HG02763 (cell line): ENCODE data around the gene LGR4.
A peak's percentile ranks its signal among the peaks of the same experiment; 100 is the strongest.
"Not testable (repeated sequence)": the region's sequence is repeated elsewhere in the genome, so short reads cannot be mapped to it uniquely, and the experiment has no call there.

Source experiments
- ATAC-seq: cut with Tn5 transposase; IDR thresholded peaks from one replicate; pipeline ENCODE4 v1.9.1; 2021; ENCODE audit warnings: mild to moderate bottlenecking, moderate library complexity; ENCODE audit not compliant: unreplicated experiment

Gene LGR4

DNA sequence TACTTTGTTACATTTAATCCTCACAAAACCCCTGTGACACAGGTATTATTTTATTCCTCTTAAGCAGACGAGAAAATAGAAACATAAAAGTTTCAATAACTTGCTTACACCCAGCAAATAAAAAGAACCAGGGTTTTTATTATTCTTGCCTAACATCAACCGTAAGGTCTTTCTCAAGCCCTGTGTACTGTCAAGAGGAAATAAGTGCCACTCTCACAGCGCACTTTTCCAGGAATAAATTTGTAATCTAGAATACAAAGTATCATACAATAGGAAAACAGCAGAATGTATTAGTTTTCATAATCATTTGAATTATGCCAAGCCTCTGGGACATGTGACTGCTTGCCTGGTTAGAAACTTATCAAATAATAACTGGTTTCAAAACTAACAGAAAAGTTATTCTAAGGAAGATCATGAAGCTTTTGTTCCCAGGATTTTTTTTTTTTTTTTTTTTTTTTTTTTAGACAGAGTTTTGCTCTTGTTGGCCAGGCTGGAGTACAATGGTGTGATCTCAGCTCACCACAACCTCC, 117.0 kb downstream of the LGR4 start:
- no peak for ATAC-seq

DNA sequence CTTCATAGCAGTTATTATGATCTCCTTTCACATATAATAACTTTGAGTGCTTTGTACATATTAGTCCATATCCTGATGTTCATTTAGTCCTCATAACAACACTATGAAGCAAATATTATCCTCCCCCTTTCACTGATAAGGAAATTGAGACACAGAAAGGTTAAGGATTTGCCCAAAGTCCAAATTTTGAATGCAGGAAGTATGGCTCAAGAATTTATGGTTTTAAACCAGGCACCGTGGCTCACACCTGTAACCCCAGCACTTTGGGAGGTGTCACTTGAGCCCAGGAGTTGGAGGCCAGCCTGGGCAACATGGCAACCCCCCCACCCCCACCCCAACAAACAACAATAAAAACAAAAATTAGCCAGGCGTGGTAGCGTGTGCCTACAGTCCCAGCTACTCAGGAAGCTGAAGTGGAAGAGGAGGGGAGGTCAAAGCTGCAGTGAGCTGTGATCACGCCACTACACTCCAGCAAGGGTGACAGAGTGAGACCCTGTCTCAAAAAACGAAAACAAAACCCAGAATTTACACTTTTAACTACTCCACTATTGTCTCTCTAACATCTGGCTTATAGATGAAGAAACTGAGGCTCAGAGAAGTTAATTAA, 118.1 kb downstream of the LGR4 start:
- no peak for ATAC-seq

DNA sequence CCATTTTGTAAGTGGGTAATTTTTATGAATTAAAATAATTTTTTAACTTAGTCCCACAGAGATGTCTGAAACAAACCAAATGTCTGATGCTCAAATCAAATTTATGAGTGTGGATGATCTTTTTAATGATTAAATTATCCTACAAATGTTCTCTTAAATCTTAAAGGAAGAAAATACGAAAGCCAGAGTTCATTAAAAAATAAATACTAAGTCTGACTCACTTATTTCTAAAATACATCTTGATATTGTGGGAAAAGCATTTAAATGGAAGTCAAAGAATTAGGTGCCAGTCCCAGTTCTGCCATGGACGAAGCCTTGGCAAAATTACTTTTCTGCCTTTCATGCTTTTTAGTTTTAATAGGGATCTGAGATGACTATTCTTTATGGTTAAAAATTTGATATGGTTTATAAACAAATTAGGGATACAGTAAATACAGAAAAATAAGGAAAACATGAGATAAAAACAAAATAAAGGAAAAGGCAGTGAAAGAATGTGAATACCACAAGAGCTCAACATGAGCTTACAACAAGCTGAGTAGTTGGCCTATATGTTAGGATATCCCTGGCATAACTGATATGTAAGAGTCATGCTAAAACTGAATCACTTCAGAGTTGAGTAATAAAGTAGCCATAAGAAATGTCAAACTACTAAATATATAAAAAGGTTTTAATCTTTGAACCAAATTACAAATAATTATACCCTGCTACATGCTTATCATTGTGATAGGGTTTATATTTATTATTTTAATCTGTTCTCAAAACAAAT, 118.8 kb downstream of the LGR4 start:
- ATAC-seq = no peak

DNA sequence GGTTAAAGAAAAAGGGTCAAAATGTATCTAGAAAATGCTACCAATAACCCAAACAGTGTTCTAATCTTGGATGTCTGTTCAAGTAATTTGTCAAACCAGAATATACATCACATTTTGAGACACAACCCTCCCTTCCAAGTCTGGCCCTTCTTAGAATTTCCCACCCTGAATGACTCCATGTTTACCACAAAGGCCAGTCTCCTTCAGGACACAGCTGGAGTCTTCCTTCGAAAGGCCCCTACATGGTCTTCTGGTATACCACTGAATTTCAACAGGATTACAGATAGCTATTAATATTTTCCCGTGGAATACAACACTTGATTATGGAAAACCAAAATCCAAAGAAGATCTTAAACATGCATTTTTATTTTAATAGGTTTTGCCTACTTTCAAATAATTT, 119.8 kb downstream of the LGR4 start:
- no peak for ATAC-seq

DNA sequence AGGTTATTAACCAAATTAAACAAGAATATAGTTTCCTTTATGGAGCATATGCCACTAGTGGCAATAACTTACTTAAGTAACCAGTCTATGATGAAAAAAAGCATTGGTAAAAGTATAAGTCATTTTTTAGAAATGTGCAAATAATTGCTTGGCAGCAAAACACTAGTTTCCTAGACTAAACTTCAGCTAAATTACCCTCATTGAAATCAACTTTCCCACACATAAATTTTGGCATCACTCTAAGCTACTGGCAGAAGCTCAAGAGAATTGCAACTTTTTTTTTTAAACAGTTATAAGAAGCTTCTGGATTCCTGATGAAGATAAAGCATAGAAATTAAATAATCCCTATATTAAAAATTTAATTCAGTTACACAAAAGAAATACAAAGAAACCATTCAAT, 122.1 kb downstream of the LGR4 start:
- no peak for ATAC-seq

DNA sequence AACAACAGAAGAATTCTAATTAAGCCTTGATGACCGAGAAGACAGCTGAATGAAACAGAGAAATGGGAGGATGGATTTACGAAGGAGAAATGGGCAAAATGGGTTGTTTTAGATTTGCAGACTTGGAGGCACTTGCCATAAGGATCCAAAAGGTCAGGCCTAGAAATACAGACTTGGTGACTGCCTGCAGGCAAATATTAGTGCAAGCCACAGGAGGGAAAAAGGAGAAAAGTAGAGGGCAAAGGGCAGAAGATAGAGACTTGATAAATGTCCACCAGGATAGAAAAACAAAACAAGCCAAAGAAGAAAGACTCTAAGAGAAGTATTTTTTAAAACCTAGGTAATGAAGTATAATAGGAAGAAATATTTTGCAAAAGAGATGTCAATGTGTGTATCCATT, 122.7 kb downstream of the LGR4 start:
- ATAC-seq = no peak

DNA sequence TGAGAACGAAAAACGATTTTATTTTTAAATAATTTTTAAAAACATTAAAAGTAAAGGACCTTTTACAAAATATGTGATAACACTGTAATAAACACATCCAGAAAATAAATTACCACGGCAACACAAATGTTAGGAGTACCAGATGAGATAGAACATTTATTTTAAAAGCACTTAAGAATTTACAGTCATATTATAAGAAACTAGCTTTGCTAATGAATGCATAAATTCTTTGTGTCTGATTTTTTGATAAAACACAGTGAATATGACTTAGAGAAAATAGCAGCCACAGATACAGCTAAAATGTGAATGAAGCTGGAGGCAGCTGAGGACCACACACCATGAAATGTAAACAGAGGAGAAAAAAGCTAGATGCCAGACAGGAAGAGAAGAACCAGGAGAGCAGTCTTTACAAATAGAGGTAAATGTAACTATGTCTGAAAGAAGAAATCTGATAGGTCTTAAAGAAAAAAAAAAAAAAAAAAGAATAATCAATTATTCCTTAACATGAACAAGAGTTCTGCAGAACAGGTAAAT, 124.2 kb downstream of the LGR4 start:
- ATAC-seq = no peak

DNA sequence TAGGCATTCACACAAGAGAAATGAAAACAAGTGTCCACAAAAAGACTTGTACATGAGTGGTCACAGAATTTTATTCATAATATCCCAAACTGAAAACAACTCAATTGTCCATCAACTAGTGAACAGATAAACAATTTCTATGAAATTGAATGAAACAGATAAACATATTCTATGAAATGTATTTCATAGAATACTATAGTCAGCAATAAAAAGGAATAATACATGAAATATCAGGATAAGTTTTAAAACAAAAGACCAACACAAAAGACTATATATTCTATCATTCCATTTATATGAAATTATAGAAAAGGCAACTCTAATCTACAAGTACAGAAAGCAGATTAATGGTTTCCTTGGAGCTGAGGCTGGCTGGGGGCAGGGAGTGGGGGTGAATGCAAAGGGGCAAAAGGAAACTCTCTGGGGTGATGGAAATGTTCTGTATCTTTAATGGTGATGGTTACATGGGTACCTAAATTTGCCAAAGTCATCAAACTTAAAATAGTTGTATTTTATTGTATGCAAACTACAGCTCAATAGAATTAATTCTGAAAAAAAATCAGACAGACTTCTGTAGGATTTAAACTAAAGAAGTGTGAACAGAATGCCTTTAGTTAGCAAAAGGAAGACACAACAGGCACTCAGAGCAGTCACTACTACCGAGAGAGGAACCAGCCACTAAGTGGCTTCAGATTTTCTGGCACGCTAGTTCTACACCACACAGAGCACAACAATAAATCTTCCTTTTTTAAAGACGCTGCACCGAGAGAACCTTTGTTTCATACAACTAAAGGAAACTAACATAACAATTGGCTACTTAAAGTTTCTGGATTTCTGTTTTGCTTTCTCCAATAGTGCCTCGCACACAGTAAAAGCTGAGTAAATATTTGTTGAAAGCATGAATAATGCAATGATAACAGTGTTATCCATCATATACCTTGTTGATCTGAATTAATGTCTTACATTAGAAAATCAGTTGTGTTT, 124.9 kb downstream of the LGR4 start:
- ATAC-seq = no peak

DNA sequence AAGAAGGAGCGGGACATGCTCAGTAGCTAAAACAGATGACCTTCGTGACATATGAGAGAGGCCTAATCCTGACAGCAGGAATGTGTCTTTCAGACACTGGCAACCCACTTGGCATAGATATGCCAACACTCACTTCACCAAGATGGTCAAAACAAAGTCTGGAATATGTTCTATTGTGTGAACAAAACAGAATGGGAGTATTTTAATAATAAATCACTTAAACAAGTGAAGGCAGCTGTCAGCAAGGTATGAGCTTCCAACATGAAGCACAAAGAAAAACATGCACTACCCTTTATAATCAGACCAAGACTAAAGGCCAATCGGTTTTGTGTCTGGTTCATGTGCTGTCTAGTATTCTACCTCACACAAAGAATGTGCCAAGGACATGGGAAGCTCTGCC, 132.6 kb downstream of the LGR4 start:
- ATAC-seq = no peak

DNA sequence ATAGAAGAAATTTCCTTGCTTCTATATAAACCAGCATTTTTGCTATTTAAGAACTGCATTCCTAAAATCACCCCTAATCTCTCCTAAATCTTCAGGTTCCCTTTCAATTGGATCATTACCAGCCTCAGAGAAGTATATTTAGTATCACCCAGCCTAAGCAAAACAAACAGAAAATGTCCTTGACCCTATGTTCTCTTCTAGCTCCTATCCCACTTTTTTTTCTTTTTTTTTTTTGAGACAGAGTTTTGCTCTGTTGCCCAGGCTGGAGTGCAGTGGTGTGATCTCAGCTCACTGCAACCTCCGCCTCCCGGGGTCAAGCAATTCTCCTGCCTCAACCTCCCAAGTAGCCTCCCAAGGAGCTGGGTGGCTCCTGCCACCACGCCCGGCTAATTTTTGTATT, 137.8 kb downstream of the LGR4 start:
- not testable (repeated sequence) for ATAC-seq

DNA sequence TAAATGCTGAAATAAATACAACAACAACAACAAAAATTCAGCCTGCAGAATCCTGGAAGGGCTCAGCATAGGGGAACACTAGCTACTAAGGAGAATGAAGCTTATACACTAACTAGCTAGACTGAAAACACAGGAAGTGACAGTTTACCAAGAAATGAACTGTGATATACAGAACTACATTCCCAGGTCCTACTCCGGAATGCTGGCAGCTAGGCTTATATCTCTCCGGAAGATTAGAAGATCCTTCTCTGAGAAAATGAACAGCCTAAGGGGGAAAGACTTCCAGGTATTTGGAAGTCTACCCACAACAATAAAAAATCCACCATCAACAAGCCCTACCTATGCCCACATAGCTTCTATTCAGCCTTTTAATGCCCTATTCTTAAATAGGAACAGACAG, 140.6 kb downstream of the LGR4 start:
- no peak for ATAC-seq

DNA sequence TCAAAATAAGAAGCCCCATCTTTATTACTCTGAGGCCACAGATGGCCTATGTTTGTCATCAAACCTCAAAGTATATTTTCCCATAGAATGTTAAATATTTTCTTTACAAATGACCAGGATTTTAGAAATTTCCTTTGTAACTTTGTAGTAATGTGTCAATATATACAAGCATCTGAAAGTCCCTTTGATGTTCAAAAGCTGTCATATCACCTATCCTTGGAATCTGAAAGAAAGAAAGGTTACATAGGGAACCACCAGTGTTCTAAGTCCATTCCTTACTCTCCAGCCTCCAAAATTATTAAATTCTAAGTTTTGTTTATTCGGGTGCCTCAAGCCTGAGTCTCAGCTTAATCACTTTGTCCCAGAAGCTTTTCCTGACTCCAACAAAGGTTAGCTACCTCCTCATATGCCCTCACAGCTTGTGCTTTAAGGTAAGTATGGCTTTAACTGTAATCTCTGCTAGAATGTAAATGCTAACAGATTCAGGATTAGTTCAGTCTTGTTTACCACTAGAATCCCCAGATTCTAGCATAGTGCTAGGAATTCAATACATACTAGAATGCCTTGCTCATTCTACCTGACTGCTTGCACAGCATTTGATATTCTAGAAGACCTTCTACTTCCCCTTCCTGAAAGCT, 141.8 kb downstream of the LGR4 start:
- no peak for ATAC-seq

DNA sequence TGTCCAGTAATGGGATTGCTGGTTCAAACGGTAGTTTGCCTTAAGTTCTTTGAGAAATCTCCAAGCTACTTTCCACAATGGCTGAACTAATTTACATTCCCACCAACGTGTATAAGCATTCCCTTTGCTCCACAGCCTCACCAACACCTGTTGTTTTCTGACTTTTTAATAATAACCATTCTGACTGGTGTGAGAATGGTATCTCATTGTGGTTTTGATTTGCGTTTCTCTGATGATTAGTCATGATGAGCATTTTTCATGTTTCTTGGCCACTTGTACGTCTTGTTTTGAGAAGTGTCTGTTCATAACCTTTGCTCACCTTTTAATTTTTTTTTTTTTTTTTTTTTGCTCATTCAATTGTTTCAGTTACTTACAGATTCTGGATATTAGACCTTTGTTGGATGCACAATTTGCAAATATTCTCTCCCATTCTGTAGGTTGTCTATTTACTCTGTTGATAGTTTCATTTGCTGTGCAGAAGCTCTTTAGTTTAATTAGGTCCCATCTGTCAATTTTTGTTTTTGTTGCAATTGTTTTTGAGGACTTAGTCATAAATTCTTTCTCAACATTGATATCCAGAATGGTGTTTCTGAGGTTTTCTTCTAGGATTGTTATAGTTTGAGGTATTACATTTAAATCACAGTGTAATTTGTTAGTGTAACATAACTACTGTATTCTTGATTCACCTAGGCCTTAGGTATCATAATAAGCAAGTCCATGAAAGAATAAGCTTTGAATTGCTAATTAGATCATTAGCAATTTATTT, 142.5 kb downstream of the LGR4 start:
- no peak for ATAC-seq

DNA sequence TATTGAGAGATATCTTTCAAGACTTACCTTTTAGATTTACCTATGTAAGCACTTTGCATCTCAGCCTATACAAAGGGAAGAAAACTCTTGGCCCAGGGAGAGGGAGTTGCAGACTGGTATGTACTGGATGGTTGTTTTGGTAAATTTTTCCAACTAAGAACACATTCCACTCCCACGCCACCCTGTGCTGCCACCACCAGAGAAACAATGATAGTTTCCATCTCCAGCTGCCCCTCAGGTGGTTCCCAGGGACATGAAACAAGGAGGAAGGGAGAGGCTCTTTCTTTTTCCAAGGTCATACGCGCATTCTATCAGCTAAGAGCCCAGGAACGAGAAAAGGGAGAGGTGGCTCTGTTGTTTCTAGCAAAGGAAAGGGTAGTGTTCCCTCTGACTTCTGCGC, 144.0 kb downstream of the LGR4 start:
- ATAC-seq = no peak

DNA sequence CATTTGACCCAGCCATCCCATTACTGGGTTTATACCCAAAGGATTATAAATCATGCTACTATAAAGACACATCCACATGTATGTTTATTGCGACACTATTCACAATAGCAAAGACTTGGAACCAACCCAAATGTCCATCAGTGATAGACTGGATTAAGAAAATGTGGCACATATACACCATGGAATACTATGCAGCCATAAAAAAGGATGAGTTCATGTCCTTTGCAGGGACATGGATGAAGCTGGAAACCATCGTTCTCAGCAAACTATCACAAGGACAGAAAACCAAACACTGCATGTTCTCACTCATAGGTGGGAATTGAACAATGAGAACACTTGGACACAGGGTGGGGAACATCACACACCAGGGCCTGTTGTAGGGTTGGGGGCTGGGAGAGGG, 145.5 kb downstream of the LGR4 start:
- not testable (repeated sequence) for ATAC-seq

DNA sequence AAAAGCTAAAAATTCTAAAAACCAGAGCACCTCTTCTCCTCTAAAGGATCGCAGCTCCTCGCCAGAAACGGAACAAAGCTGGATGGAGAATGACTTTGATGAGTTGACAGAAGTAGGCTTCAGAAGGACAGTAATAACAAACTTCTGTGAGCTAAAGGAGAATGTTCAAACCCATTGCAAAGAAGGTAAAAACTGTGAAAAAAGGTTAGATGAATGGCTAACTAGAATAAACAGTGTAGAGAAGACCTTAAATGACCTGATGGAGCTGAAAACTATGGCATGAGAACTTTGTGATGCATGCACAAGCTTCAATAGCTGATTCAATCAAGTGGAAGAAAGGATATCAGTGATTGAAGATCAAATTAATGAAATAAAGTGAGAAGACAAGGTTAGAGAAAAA, 150.4 kb downstream of the LGR4 start:
- ATAC-seq = not testable (repeated sequence)

DNA sequence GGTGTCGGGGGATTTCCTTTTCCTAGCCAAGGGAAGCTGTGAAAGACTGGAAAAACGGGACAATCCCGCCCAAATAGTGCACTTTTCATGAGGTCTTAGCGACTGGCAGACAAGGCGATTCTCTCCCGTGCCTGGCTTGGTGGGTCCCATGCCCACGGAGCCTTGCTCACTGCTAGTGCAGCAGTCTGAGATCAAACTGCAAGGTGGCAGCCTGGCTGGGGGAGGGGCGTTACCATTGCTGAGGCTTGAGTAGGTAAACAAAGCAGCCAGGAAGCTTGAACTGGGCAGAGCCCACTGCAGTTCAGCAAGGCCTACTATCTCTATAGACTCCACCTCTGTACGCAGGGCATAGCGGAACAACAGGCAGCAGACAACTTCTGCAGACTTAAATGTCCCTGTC, 151.2 kb downstream of the LGR4 start:
- ATAC-seq = not testable (repeated sequence)

DNA sequence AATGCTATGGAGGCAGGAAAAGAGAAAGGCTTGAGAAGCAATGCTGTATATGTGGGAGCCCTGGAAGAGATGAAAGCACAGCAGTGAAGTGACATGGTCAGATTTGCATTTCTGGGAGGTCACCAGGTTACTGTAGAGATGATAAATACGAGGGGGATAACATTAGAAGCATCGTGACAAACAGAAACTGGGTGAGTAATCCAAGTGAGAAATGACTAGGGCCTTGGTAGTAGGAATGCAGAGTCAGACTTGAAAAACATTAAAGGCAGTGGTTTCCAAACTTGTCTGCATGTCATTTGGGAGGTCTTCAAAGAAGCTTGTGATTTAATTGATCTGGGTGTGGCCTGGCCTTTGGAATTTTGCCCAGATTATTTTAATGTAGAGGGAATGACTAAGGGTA, 153.5 kb downstream of the LGR4 start:
- ATAC-seq = peak; percentile 98

DNA sequence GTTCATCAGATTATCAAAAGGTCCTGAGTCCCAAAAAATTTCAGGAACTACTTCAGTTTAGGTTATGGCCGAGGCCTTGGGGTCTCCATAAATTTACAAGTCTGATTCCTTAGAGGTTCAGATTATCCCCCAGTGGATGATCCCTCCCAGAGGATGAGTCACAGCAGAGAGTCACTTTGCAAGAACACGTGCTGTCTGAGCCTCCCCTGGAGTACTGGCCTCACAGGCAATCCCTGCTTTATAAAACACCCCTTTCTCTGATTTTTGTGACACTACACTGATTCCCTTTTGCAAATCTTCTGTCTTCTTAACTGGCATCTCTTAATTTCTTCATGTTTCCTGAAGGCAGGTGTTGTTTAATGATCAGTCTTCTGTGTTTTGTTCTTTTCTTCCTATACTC, 154.8 kb downstream of the LGR4 start:
- no peak for ATAC-seq
